GM06990 (cell line): Measurements from ENCODE around the gene MAP9.
"Not testable (repeated sequence)": the region's sequence is repeated elsewhere in the genome, so short reads cannot be mapped to it uniquely, and the experiment has no call there.

ENCODE experiments used
- DNase-seq: peaks from one replicate; pipeline ENCODE4 v3.0.0-alpha.2; 2011; ENCODE audit not compliant: insufficient read length; ENCODE audit errors: extremely low read depth
- H3K27me3 ChIP-seq: replicated peaks from 2 replicates; pipeline ENCODE4 v1.6.0; 2011; ENCODE audit warnings: low read length; ENCODE audit not compliant: control insufficient read depth, insufficient read depth
- H3K36me3 ChIP-seq: 2 replicates; pipeline ENCODE4 v1.5.1; 2011; ENCODE audit warnings: low read length; ENCODE audit not compliant: control insufficient read depth, insufficient read depth
- H3K4me3 ChIP-seq: replicated peaks from 2 replicates; pipeline ENCODE4 v1.5.1; 2011; ENCODE audit warnings: low read depth, mild to moderate bottlenecking, control low read depth, low read length
- CTCF ChIP-seq: IDR thresholded peaks from 2 replicates; pipeline ENCODE4 v1.5.1; 2011; ENCODE audit warnings: low read length, control low read depth, mild to moderate bottlenecking, inconsistent platforms; ENCODE audit not compliant: insufficient read depth, poor library complexity, severe bottlenecking

The MAP9 gene

GRCh38 chr4:155319516-155319915 lies 57.2 kb downstream of the MAP9 start:
- no peak for DNase-seq
- Histone ChIP-seq H3K4me3 (no peak overlapping the region), H3K27me3 (no peaks in the 10 kb centered on the region), H3K36me3 (no peaks in the 10 kb centered on the region)
- TF ChIP-seq CTCF = no peak

GRCh38 chr4:155312027-155312426 lies 64.7 kb downstream of the MAP9 start:
- not testable (repeated sequence) for H3K4me3 ChIP-seq, DNase-seq, H3K27me3 ChIP-seq, H3K36me3 ChIP-seq

GRCh38 chr4:155307731-155308277 lies 69.0 kb downstream of the MAP9 start:
- H3K4me3 ChIP-seq = no peak overlapping the region
- H3K36me3 ChIP-seq = no peaks in the 10 kb centered on the region
- no peak for TF ChIP-seq CTCF
- no peak for DNase-seq
- H3K27me3 ChIP-seq = no peaks in the 10 kb centered on the region

GRCh38 chr4:155305619-155306018 lies 71.1 kb downstream of the MAP9 start:
- Histone ChIP-seq H3K4me3 (no peak overlapping the region), H3K36me3 (no peaks in the 10 kb centered on the region), H3K27me3 (no peaks in the 10 kb centered on the region)
- no peak for DNase-seq
- no peak for TF ChIP-seq CTCF

- Histone ChIP-seq H3K36me3 (no peaks in the 10 kb centered on the region), H3K27me3 (no peaks in the 10 kb centered on the region), H3K4me3 (no peak overlapping the region)
- DNase-seq = no peak
- no peak for TF ChIP-seq CTCF
Observed at GRCh38 chr4:155304375-155304774, 72.4 kb downstream of the MAP9 start.

- TF ChIP-seq CTCF = no peak
- Histone ChIP-seq H3K4me3 (no peak overlapping the region), H3K27me3 (no peaks in the 10 kb centered on the region), H3K36me3 (no peaks in the 10 kb centered on the region)
- DNase-seq = no peak
Observed at GRCh38 chr4:155299103-155299502, 77.7 kb downstream of the MAP9 start.
